Activated naive CD4-positive, alpha-beta T cell treated with anti-CD3 and anti-CD28 coated beads for 36 hours (primary cell): ENCODE results near the gene TPI1. TPM values are rescaled to one million over a fixed set of nuclear protein-coding genes. Genes with fewer than 3 reads are reported as not detected.

Experiments
- CTCF ChIA-PET: fragments of 350-600 bp; sonication (Branson Sonifier 250); formaldehyde crosslinking; loops from one replicate; lab custom pipeline; 2021; ENCODE audit warnings: antibody characterized with exemption; lab: Charles Lee
- DNase-seq: peaks from one replicate; pipeline ENCODE4 v3.0.0-alpha.2; 2020
- H3K27ac Mint-ChIP-seq: one replicate; pipeline ENCODE4 v1.8.0; 2021; ENCODE audit warnings: mild to moderate bottlenecking, mixed read lengths
- H3K27me3 Mint-ChIP-seq: one replicate; pipeline ENCODE4 v1.8.0; 2021; ENCODE audit warnings: low read depth, mixed read lengths
- H3K36me3 Mint-ChIP-seq: one replicate; pipeline ENCODE4 v1.8.0; 2021; ENCODE audit warnings: low read depth, mixed read lengths
- H3K4me1 Mint-ChIP-seq: one replicate; pipeline ENCODE4 v1.8.0; 2021; ENCODE audit warnings: low read depth, mixed read lengths
- H3K4me3 Mint-ChIP-seq: one replicate; pipeline ENCODE4 v1.8.0; 2021; ENCODE audit warnings: mild to moderate bottlenecking, moderate library complexity, mixed read lengths
- H3K9me3 Mint-ChIP-seq: one replicate; pipeline ENCODE4 v1.8.0; 2021; ENCODE audit warnings: mixed read lengths
- intact Hi-C: fragments of 100-400 bp; cut with micrococcal nuclease; formaldehyde crosslinking; loops from one replicate; pipeline ENCODE4 v1.15.1; 2023
- total RNA-seq, 2 experiments: library from RNA; stranded (reverse); gene quantifications; one replicate each; pipeline ENCODE4 v1.2.3, GENCODE V29; 2021

The TPI1 gene
- total RNA-seq, 2 experiments from 2014 or later: 1,222 to 1,282 TPM

GRCh38 chr12:6840330-6840729 lies 27.0 kb upstream of the TPI1 start:
- Mint-ChIP-seq H3K4me1 (peaks cover 3% of the 10 kb centered on the region), H3K9me3 (no peaks in the 10 kb centered on the region)
- CTCF ChIA-PET: interaction anchor here (0.8 to 1.6 kb wide), 2 partner anchors 86 to 193 kb away, joined by 5 to 6 read pairs; partner anchors contain the start of gene ACRBP

GRCh38 chr12:6840761-6841515 lies 26.4 kb upstream of the TPI1 start, which contains the start of gene GNB3:
TSS of gene GNB3 (plus strand) at chr12:6840925. CDS start at chr12:6841288, 363 bp downstream.
- Mint-ChIP-seq H3K4me3 (no peak within 1 kb of the TSS), H3K27ac (no peak within 1 kb of the TSS), H3K36me3 (peaks cover 2% of the 10 kb centered on the region), H3K27me3 (no peaks in the 10 kb centered on the region), H3K9me3 (no peaks in the 10 kb centered on the region), H3K4me1 (no peaks in the 10 kb centered on the region)
- CTCF ChIA-PET: interaction anchor here (0.6 to 1.6 kb wide), 2 partner anchors 87 to 134 kb away, joined by 3 to 5 read pairs; no protein-coding TSS in a partner anchor
- intact Hi-C loops: no loop called here
- no peak for DNase-seq

More at GRCh38 chr12:6840330-6840729, 27.0 kb upstream of the TPI1 start:
- Mint-ChIP-seq H3K27me3 (no peaks in the 10 kb centered on the region), H3K27ac (no peak overlapping the region), H3K4me3 (no peak overlapping the region), H3K36me3 (no peaks in the 10 kb centered on the region)
- DNase-seq: no peak
- intact Hi-C loops: no loop called here

GRCh38 chr12:6842075-6842474 lies 25.3 kb upstream of the TPI1 start:
- no peaks in the 10 kb centered on the region for H3K9me3 Mint-ChIP-seq
- H3K27me3 Mint-ChIP-seq: no peaks in the 10 kb centered on the region
- CTCF ChIA-PET: interaction anchor here (0.6 to 1.8 kb wide), 3 partner anchors 8 to 211 kb away, joined by 3 to 5 read pairs (median 3); no protein-coding TSS in a partner anchor
- no peak overlapping the region for H3K4me3 Mint-ChIP-seq
- DNase-seq: no peak
- intact Hi-C loops: no loop called here
- H3K4me1 Mint-ChIP-seq: no peaks in the 10 kb centered on the region
- peaks cover 7% of the 10 kb centered on the region for H3K36me3 Mint-ChIP-seq
- no peak overlapping the region for H3K27ac Mint-ChIP-seq

- no peak for DNase-seq
- peaks cover 16% of the 10 kb centered on the region for H3K36me3 Mint-ChIP-seq
- H3K27ac Mint-ChIP-seq: no peak overlapping the region
- no peaks in the 10 kb centered on the region for H3K9me3 Mint-ChIP-seq
- no peaks in the 10 kb centered on the region for H3K27me3 Mint-ChIP-seq
- H3K4me3 Mint-ChIP-seq: no peak overlapping the region
- CTCF ChIA-PET: interaction anchor here (0.6 to 2.8 kb wide), 6 partner anchors 8 to 1395 kb away, joined by 3 to 24 read pairs (median 4); partner anchors contain the start of genes MLF2 and SPSB2
- no peaks in the 10 kb centered on the region for H3K4me1 Mint-ChIP-seq
- intact Hi-C loops: no loop called here
These were observed 24.0 kb upstream of the TPI1 start for GRCh38 chr12:6843118-6843902.

- no peak for DNase-seq
- intact Hi-C loops: no loop called here
- H3K4me3 Mint-ChIP-seq: no peak overlapping the region
- no peaks in the 10 kb centered on the region for H3K9me3 Mint-ChIP-seq
- H3K27ac Mint-ChIP-seq: no peak overlapping the region
- no peaks in the 10 kb centered on the region for H3K27me3 Mint-ChIP-seq
- H3K36me3 Mint-ChIP-seq: peaks cover 30% of the 10 kb centered on the region
- CTCF ChIA-PET: interaction anchor here (1.2 to 2.8 kb wide), 2 partner anchors 10 to 21 kb away, joined by 3 to 24 read pairs; no protein-coding TSS in a partner anchor
- H3K4me1 Mint-ChIP-seq: peaks cover 13% of the 10 kb centered on the region
These were observed 21.9 kb upstream of the TPI1 start for GRCh38 chr12:6845395-6845794.

- CTCF ChIA-PET: interaction anchor here (0.5 to 0.6 kb wide), 2 partner anchors 288 to 358 kb away, joined by 3 to 5 read pairs; no protein-coding TSS in a partner anchor
These were observed 20.9 kb upstream of the TPI1 start for GRCh38 chr12:6846316-6846869.

GRCh38 chr12:6847676-6848075 lies 19.7 kb upstream of the TPI1 start:
- Mint-ChIP-seq H3K4me1 (peaks cover 17% of the 10 kb centered on the region), H3K36me3 (peaks cover 34% of the 10 kb centered on the region), H3K9me3 (no peaks in the 10 kb centered on the region), H3K27me3 (no peaks in the 10 kb centered on the region), H3K27ac (no peak overlapping the region), H3K4me3 (no peak overlapping the region)
- CTCF ChIA-PET: interaction anchor here (1.0 to 2.1 kb wide), 3 partner anchors 13 to 163 kb away, joined by 3 to 6 read pairs (median 4); partner anchors contain the start of gene SPSB2
- intact Hi-C loops: no loop called here
- no peak for DNase-seq

More at GRCh38 chr12:6846316-6846869, 20.9 kb upstream of the TPI1 start:
- no peak for DNase-seq
- H3K4me1 Mint-ChIP-seq: peaks cover 17% of the 10 kb centered on the region
- H3K4me3 Mint-ChIP-seq: no peak overlapping the region
- H3K27me3 Mint-ChIP-seq: no peaks in the 10 kb centered on the region
- H3K27ac Mint-ChIP-seq: no peak overlapping the region
- H3K9me3 Mint-ChIP-seq: no peaks in the 10 kb centered on the region
- H3K36me3 Mint-ChIP-seq: peaks cover 34% of the 10 kb centered on the region
- intact Hi-C loops: no loop called here

GRCh38 chr12:6849427-6849826 lies 17.9 kb upstream of the TPI1 start:
- DNase-seq: no peak
- Mint-ChIP-seq H3K9me3 (no peaks in the 10 kb centered on the region), H3K27me3 (no peaks in the 10 kb centered on the region), H3K4me1 (peaks cover 31% of the 10 kb centered on the region), H3K4me3 (peak overlapping the region; percentile 86), H3K27ac (no peak overlapping the region), H3K36me3 (peaks cover 36% of the 10 kb centered on the region)
- CTCF ChIA-PET: interaction anchor here (0.6 to 2.1 kb wide), 5 partner anchors 13 to 121 kb away, joined by 3 to 6 read pairs (median 3); partner anchors contain the start of genes MLF2 and SPSB2
- intact Hi-C loops: no loop called here

- intact Hi-C loops: loop anchor here (5.0 kb wide), 3 partner anchors 257 to 513 kb away; partner anchors contain the start of genes C1RL and VAMP1
- peaks cover 35% of the 10 kb centered on the region for H3K4me1 Mint-ChIP-seq
- peak overlapping the region; percentile 78 for H3K27ac Mint-ChIP-seq
- peaks cover 36% of the 10 kb centered on the region for H3K36me3 Mint-ChIP-seq
- peak overlapping the region; percentile 86 for H3K4me3 Mint-ChIP-seq
- CTCF ChIA-PET: interaction anchor here (0.6 to 2.1 kb wide), 3 partner anchors 24 to 122 kb away, joined by 3 to 6 read pairs (median 3); no protein-coding TSS in a partner anchor
- no peak for DNase-seq
- H3K9me3 Mint-ChIP-seq: no peaks in the 10 kb centered on the region
- H3K27me3 Mint-ChIP-seq: no peaks in the 10 kb centered on the region
These were observed 17.3 kb upstream of the TPI1 start for GRCh38 chr12:6849976-6850560.

- CTCF ChIA-PET: interaction anchor here (0.5 to 4.0 kb wide), 7 partner anchors 15 to 368 kb away, joined by 3 to 19 read pairs (median 10); partner anchors contain the start of genes MLF2, SPSB2 and TPI1
- Mint-ChIP-seq H3K9me3 (no peaks in the 10 kb centered on the region), H3K36me3 (peaks cover 36% of the 10 kb centered on the region), H3K27ac (peak overlapping the region; percentile 93), H3K4me3 (peak overlapping the region; percentile 86), H3K4me1 (peaks cover 35% of the 10 kb centered on the region), H3K27me3 (no peaks in the 10 kb centered on the region)
- DNase-seq: no peak
- intact Hi-C loops: loop anchor here (1.0 to 5.0 kb wide), 7 partner anchors 22 to 513 kb away; partner anchors contain the start of genes C1RL, LPCAT3, P3H3 and RNU7-1
These were observed 16.6 kb upstream of the TPI1 start for GRCh38 chr12:6850796-6851152.
